Naive B cell (primary cell): ENCODE results near the gene RANBP9. TPM values are rescaled to one million over a fixed set of nuclear protein-coding genes. Genes with fewer than 3 reads are reported as not detected.

ENCODE experiments used
- ATAC-seq, 2 donors: fragments of 150-1000 bp; cut with Tn5 transposase; 2 replicates each; pipeline ENCODE4 v1.10.0; 2021; ENCODE audit warnings: low read depth in 2 of 2, mild to moderate bottlenecking in 2 of 2, moderate library complexity in 2 of 2
- DNase-seq: peaks from one replicate; pipeline ENCODE4 v3.0.0; 2022
- H3K27ac Mint-ChIP-seq, 6 donors: one replicate each; pipeline ENCODE4 v1.8.0; 2020 to 2022; ENCODE audit warnings: mild to moderate bottlenecking in 6 of 6, mixed read lengths in 6 of 6, moderate library complexity in 5 of 6, inconsistent platforms in 2 of 6
- H3K27me3 Mint-ChIP-seq, 3 donors: one replicate each; pipeline ENCODE4 v1.8.0; 2021 to 2022; ENCODE audit warnings: mixed read lengths in 3 of 3, mild to moderate bottlenecking in 1 of 3
- H3K36me3 Mint-ChIP-seq, 2 donors: one replicate each; pipeline ENCODE4 v1.8.0; 2020 to 2022; ENCODE audit warnings: mixed read lengths in 2 of 2, inconsistent platforms in 1 of 2, mild to moderate bottlenecking in 1 of 2
- H3K4me1 Mint-ChIP-seq, 3 donors: one replicate each; pipeline ENCODE4 v1.8.0; 2020 to 2022; ENCODE audit warnings: mixed read lengths in 3 of 3, inconsistent platforms in 1 of 3, mild to moderate bottlenecking in 1 of 3, moderate library complexity in 1 of 3
- H3K4me3 Mint-ChIP-seq, 8 donors: one replicate each; pipeline ENCODE4 v1.8.0; 2020 to 2022; ENCODE audit warnings: mild to moderate bottlenecking in 8 of 8, mixed read lengths in 8 of 8, moderate library complexity in 8 of 8, inconsistent platforms in 2 of 8
- H3K9me3 Mint-ChIP-seq, 7 donors: one replicate each; pipeline ENCODE4 v1.8.0; 2020 to 2022; ENCODE audit warnings: mixed read lengths in 7 of 7, mild to moderate bottlenecking in 5 of 7, inconsistent platforms in 2 of 7, moderate library complexity in 1 of 7
- polyA plus RNA-seq, 6 donors: library from polyadenylated mRNA; unstranded; fragments of 300-500 nt; fragmentation: Illumina TruSeq; gene quantifications; one replicate each; pipeline ENCODE4 v1.2.3, GENCODE V29; 2021; ENCODE audit warnings: low read depth in 6 of 6

RANBP9 gene
- polyA plus RNA-seq, 6 donors from 2014 or later: 2.2 to 5.0 (median 3.3) TPM

DNA sequence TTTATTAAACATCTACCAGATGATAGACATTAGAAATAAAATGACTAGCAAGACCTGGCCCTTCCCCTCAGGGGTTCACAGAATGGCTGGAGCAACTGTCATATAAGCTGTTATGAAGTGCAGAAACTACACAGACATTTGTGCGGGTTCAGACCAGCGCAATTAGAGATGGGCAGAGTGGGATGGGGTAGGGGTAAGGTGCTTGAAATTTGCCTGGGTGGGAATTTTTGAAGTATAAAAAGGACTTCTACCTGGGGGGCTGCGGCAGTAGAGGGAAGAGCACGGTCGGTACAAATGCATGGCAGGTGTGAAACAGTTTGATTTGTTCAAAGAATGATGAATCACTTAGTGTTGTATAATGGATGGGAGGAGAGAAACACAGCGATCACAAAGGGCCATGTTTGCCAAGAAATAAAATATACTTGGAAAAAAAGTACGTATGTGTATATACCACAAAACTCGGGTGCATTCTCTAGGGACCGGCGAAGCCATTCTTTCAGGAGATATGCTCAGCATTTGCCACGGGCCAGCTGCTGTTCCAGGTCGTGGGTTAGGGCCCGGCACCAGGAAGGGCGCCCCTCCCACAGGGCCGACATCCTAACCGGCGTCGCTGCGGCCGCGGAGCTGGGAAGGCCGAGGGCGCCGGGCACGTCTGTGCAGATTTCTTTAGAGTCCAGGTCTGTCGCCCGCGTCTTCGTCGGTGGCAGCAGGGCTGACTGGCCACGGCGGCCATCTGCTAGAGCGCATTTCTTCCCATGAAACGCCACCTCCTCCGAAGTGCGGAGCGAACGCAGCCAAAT, 97.3 kb downstream of the RANBP9 start:
- H3K36me3 Mint-ChIP-seq: peaks cover 6 to 10% of the 10 kb centered on the region in 2 donors
- H3K27ac Mint-ChIP-seq: peak overlapping the region; percentile 93 to 98 (median 98)
- no peak for DNase-seq
- peaks cover 27 to 32% (median 27%) of the 10 kb centered on the region in 3 donors for H3K4me1 Mint-ChIP-seq
- peak; percentile 6 to 9 for ATAC-seq
- no peaks in the 10 kb centered on the region for H3K27me3 Mint-ChIP-seq
- peak overlapping the region; percentile 94 to 99 (median 98) for H3K4me3 Mint-ChIP-seq
- no peaks in the 10 kb centered on the region for H3K9me3 Mint-ChIP-seq

DNA sequence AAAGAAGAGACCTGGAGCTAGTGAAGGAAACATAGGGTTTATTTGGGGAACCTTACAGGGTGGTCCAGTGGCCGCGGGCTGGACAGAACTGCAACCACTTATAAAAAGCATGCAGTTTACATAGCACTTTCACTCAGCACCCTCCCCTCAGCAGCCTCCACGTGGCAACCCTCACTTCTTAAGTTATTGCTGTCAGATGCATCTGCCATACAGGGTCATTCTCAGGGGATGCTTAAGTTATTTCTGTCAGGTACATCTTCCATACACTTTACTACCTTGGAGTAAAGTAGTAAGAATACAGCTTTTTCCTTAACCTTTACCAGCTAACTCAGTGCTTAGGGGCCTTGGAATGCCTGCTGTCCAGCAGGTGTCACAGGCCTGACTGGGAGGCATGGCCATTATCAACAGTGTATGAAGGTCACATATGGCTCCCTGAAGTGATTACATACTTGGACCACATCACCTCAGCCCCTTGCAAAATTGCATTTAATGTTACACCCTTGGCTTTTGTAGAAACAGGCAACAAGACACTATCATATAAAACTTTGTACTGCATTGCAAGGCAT, 98.5 kb downstream of the RANBP9 start:
- Mint-ChIP-seq H3K27ac (peak overlapping the region in 2 of 6 donors; percentile 37 to 54), H3K27me3 (no peaks in the 10 kb centered on the region), H3K4me3 (peak overlapping the region in 4 of 8 donors; percentile 42 to 98 (median 98)), H3K9me3 (no peaks in the 10 kb centered on the region), H3K36me3 (peaks cover 6 to 10% of the 10 kb centered on the region in 2 donors), H3K4me1 (peaks cover 27 to 32% (median 27%) of the 10 kb centered on the region in 3 donors)
- no peak for ATAC-seq
- DNase-seq: no peak

DNA sequence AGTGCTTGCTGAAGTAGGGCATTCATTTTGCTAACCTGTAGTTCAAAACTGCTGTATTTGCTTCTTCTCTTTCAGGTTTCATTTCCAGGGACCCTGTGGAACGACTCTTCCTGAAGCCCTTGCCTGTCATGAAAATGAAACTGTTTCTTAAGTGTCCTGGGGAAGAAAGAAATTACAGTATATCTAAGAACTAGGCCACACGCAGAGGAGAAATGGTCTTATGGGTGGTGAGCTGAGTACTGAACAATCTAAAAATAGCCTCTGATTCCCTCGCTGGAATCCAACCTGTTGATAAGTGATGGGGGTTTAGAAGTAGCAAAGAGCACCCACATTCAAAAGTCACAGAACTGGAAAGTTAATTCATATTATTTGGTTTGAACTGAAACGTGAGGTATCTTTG, 99.9 kb downstream of the RANBP9 start:
- DNase-seq (no peak), ATAC-seq (no peak)
- Mint-ChIP-seq H3K36me3 (no peaks in the 10 kb centered on the region), H3K4me1 (peaks cover 18 to 22% (median 19%) of the 10 kb centered on the region in 3 donors), H3K4me3 (peak overlapping the region in 1 of 8 donors; percentile 39), H3K27me3 (no peaks in the 10 kb centered on the region), H3K9me3 (no peaks in the 10 kb centered on the region), H3K27ac (peak overlapping the region in 3 of 6 donors; percentile 2 to 45 (median 41))

GRCh38 chr6:13605634-13606033, 106.0 kb downstream of the RANBP9 start:
- Mint-ChIP-seq H3K4me1 (no peaks in the 10 kb centered on the region), H3K4me3 (no peak overlapping the region), H3K27me3 (no peaks in the 10 kb centered on the region), H3K36me3 (peaks cover 11% of the 10 kb centered on the region in 2 donors), H3K9me3 (no peaks in the 10 kb centered on the region), H3K27ac (peak overlapping the region in 1 of 6 donors; percentile 9)
- DNase-seq (no peak), ATAC-seq (no peak)

- DNase-seq (no peak), ATAC-seq (no peak)
- peaks cover 14 to 15% of the 10 kb centered on the region in 2 donors for H3K36me3 Mint-ChIP-seq
- H3K4me3 Mint-ChIP-seq: no peak overlapping the region
- H3K27me3 Mint-ChIP-seq: no peaks in the 10 kb centered on the region
- no peaks in the 10 kb centered on the region for H3K9me3 Mint-ChIP-seq
- no peak overlapping the region for H3K27ac Mint-ChIP-seq
- H3K4me1 Mint-ChIP-seq: no peaks in the 10 kb centered on the region
Measured at GRCh38 chr6:13604546-13605416, 106.9 kb downstream of the RANBP9 start.

GRCh38 chr6:13604135-13604534, 107.5 kb downstream of the RANBP9 start:
- no peak for ATAC-seq
- no peaks in the 10 kb centered on the region for H3K27me3 Mint-ChIP-seq
- H3K4me3 Mint-ChIP-seq: no peak overlapping the region
- no peaks in the 10 kb centered on the region for H3K4me1 Mint-ChIP-seq
- H3K36me3 Mint-ChIP-seq: peaks cover 15 to 20% of the 10 kb centered on the region in 2 donors
- no peak overlapping the region for H3K27ac Mint-ChIP-seq
- DNase-seq: no peak
- H3K9me3 Mint-ChIP-seq: no peaks in the 10 kb centered on the region

GRCh38 chr6:13600036-13600435, 111.6 kb downstream of the RANBP9 start:
- Mint-ChIP-seq H3K9me3 (no peaks in the 10 kb centered on the region), H3K27ac (no peak overlapping the region), H3K36me3 (peaks cover 29 to 31% of the 10 kb centered on the region in 2 donors), H3K4me3 (no peak overlapping the region), H3K4me1 (no peaks in the 10 kb centered on the region), H3K27me3 (no peaks in the 10 kb centered on the region)
- DNase-seq: no peak
- ATAC-seq: no peak

- no peaks in the 10 kb centered on the region for H3K27me3 Mint-ChIP-seq
- DNase-seq: no peak
- H3K4me3 Mint-ChIP-seq: no peak overlapping the region
- no peaks in the 10 kb centered on the region for H3K9me3 Mint-ChIP-seq
- H3K27ac Mint-ChIP-seq: no peak overlapping the region
- no peaks in the 10 kb centered on the region for H3K4me1 Mint-ChIP-seq
- peaks cover 31 to 35% of the 10 kb centered on the region in 2 donors for H3K36me3 Mint-ChIP-seq
- no peak for ATAC-seq
Measured at GRCh38 chr6:13597073-13597472, 114.6 kb downstream of the RANBP9 start.

- no peak for ATAC-seq
- Mint-ChIP-seq H3K9me3 (no peaks in the 10 kb centered on the region), H3K27me3 (no peaks in the 10 kb centered on the region), H3K36me3 (peaks cover 16 to 27% of the 10 kb centered on the region in 2 donors), H3K27ac (peak overlapping the region in 1 of 6 donors; percentile 6), H3K4me1 (no peaks in the 10 kb centered on the region), H3K4me3 (no peak overlapping the region)
- DNase-seq: no peak
Measured at GRCh38 chr6:13593720-13594119, 117.9 kb downstream of the RANBP9 start.

- ATAC-seq (no peak), DNase-seq (no peak)
- Mint-ChIP-seq H3K9me3 (no peaks in the 10 kb centered on the region), H3K27ac (no peak overlapping the region), H3K36me3 (peaks cover 13 to 23% of the 10 kb centered on the region in 2 donors), H3K4me1 (no peaks in the 10 kb centered on the region), H3K4me3 (no peak overlapping the region), H3K27me3 (no peaks in the 10 kb centered on the region)
Measured at GRCh38 chr6:13593103-13593502, 118.5 kb downstream of the RANBP9 start.

DNA sequence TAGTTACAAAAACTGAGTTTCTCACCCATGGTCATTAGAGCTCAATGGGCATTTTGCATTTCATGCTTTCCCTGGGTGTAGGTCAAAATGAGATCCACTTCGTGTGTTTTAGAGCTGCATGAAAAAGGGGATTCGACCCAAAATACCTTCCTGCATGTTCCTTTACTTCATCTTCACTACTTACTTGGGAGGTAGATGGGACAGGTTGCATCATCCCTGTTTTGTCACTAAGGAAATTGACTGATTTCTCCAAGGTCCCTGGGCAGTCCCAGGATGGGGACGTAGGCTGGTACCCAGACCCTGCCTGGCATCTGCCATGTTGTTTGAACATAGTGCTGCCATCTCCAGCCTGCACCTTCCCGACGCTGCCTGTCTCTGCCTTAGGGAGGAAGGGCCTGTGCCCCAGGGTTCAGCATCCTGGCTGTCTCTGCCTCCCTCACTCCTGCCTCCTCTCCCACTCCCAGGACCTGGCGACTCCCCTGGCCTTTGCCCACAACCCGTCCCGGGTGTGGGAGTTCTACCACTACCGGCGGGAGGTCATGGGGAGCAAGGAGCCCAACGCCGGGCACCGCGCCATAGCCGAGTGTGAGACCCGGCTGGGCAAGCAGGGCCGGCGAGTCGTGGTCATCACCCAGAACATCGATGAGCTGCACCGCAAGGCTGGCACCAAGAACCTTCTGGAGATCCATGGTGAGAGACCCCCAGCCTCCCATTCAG, 120.3 kb downstream of the RANBP9 start:
- no peak for DNase-seq
- Mint-ChIP-seq H3K4me1 (peaks cover 0 to 1% (median 0%) of the 10 kb centered on the region in 3 donors), H3K27ac (no peak overlapping the region), H3K4me3 (no peak overlapping the region), H3K9me3 (no peaks in the 10 kb centered on the region), H3K36me3 (peaks cover 0 to 19% of the 10 kb centered on the region in 2 donors), H3K27me3 (no peaks in the 10 kb centered on the region)
- ATAC-seq: no peak

DNA sequence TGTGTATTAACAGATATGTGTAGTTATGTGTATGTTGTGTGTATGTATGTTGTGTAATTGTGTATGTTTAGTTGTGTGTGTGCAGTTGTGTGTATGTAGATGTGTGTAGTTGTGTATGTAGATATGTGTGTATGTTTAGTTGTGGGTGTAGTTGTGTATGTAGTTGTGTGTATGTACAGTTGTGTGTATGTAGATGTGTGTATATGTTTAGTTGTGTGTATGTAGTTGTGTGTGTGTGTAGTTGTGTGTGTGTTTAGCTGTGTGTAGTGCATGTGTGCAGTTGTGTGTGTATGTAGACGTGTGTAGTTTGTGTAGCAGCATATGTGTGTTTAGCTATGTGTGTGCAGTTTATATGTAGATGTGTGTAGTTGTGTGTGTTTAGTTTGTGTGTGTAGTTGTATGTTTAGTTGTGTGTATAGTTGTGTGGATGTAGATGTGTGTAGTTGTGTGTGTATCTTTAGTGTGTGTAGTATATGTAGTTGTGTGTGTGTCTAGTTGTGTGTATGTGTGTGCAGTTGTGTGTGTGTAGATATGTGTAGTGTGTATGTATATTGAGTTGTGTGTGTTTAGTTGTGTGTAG, 121.0 kb downstream of the RANBP9 start:
- peaks cover 0 to 19% of the 10 kb centered on the region in 2 donors for H3K36me3 Mint-ChIP-seq
- H3K27ac Mint-ChIP-seq: no peak overlapping the region
- ATAC-seq (no peak), DNase-seq (no peak)
- H3K9me3 Mint-ChIP-seq: no peaks in the 10 kb centered on the region
- H3K4me3 Mint-ChIP-seq: no peak overlapping the region
- peaks cover 0 to 1% (median 0%) of the 10 kb centered on the region in 3 donors for H3K4me1 Mint-ChIP-seq
- H3K27me3 Mint-ChIP-seq: no peaks in the 10 kb centered on the region

DNA sequence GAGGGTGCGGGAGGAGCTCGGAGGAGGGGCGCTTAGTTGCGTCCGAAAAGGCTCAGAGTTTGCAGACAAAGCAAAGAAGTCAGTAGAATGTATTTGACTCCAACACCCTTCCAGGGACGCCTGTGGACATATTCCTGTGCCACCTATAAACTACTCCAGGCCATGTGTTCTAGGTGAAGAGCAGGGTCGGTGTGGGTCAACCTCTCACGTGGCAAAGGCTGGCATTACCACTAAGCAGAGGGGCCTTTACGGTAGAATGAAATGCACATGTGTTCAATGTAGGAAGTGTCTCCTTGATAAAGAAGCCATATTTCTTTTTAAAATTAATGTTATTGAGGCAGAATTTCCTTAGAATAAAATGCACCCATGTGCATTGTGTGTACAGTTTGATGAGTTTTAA, 121.8 kb downstream of the RANBP9 start:
- Mint-ChIP-seq H3K4me3 (no peak overlapping the region), H3K4me1 (peaks cover 0 to 1% (median 0%) of the 10 kb centered on the region in 3 donors), H3K36me3 (peaks cover 0 to 16% of the 10 kb centered on the region in 2 donors), H3K9me3 (no peaks in the 10 kb centered on the region), H3K27me3 (no peaks in the 10 kb centered on the region), H3K27ac (no peak overlapping the region)
- DNase-seq: no peak
- no peak for ATAC-seq
